Spleen (tissue), 7 donors: ENCODE data around the gene EXD3.
A peak's percentile ranks its signal among the peaks of the same experiment; 100 is the strongest.

Source experiments
- CTCF ChIP-seq, 11 experiments: fragments of 200-600 bp in 7 of 11; fragments of 450-650 bp in 4 of 11; sonication (generic) in 4 of 11; IDR thresholded peaks in 8 of 11; conservative IDR thresholded peaks in 3 of 11; 1 replicate in 7 of 11; 2 replicates in 4 of 11; pipeline versions ENCODE4 v1.4.0 to v1.8.0; 2016 to 2021; ENCODE audit warnings: antibody characterized with exemption in 11 of 11, inconsistent platforms in 4 of 11, mild to moderate bottlenecking in 1 of 11
- POLR2A ChIP-seq, 3 donors: fragments of 450-650 bp; IDR thresholded peaks; one replicate each; pipeline ENCODE4 v1.5.1; 2017; ENCODE audit warnings: antibody characterized with exemption in 3 of 3, mild to moderate bottlenecking in 1 of 3
- POLR2AphosphoS5 ChIP-seq, 3 donors: sonication (generic); formaldehyde crosslinking; IDR thresholded peaks; one replicate each; pipeline ENCODE4 v1.5.1; 2017; ENCODE audit warnings: antibody characterized with exemption in 3 of 3
- donor health status: DM: no; HTN: no; CAD: no; lungs with moderate emphysema.
- donor health status: DM: no; HTN: no; CAD: no.
- donor health status: DM: no; HTN: no; CAD: no.

GRCh38 chr9:137387891-137388560 is 34.9 kb downstream of the EXD3 start:
- no peak for TF ChIP-seq CTCF (IDR thresholded peaks at IDR 0.05 in 8 of 11, conservative IDR thresholded peaks at IDR 0.05 in 3 of 11)
- TF ChIP-seq POLR2A (IDR thresholded peaks at IDR 0.05), result no peak
- peak in 2 of 3 donors; percentile 25 to 52 for TF ChIP-seq POLR2AphosphoS5 (IDR thresholded peaks at IDR 0.05)
